Skeletal muscle tissue (tissue), 4 donors: ENCODE measurements around the gene TMSB10. TPM values are rescaled to one million over a fixed set of nuclear protein-coding genes. Genes with fewer than 3 reads are reported as not detected.
"Not testable (repeated sequence)": the region's sequence is repeated elsewhere in the genome, so short reads cannot be mapped to it uniquely, and the experiment has no call there.

Experiments
- H3K27ac ChIP-seq: one replicate; pipeline ENCODE4 v1.7.0; 2013; ENCODE audit warnings: mild to moderate bottlenecking, low read depth, low read length, inconsistent platforms
- H3K27me3 ChIP-seq, 3 donors: one replicate each; pipeline ENCODE4 v1.7.0; 2013; ENCODE audit warnings: low read length in 3 of 3; ENCODE audit not compliant: control insufficient read depth in 3 of 3, insufficient read depth in 3 of 3
- H3K36me3 ChIP-seq, 3 donors: one replicate each; pipeline ENCODE4 v1.7.0; 2013; ENCODE audit warnings: low read length in 3 of 3; ENCODE audit not compliant: control insufficient read depth in 3 of 3, insufficient read depth in 3 of 3
- H3K4me1 ChIP-seq, 3 donors: one replicate each; pipeline ENCODE4 v1.7.0; 2013; ENCODE audit warnings: low read length in 3 of 3, mild to moderate bottlenecking in 3 of 3; ENCODE audit not compliant: control insufficient read depth in 3 of 3, insufficient read depth in 3 of 3
- H3K4me3 ChIP-seq, 3 donors: one replicate each; pipeline ENCODE4 v1.7.0; 2013; ENCODE audit warnings: low read length in 3 of 3
- H3K9ac ChIP-seq, 3 donors: one replicate each; pipeline ENCODE4 v1.7.0; 2013; ENCODE audit warnings: low read length in 3 of 3, mild to moderate bottlenecking in 3 of 3, moderate library complexity in 2 of 3, low read depth in 1 of 3
- H3K9me3 ChIP-seq, 3 donors: one replicate each; pipeline ENCODE4 v1.7.0; 2013; ENCODE audit warnings: low read length in 3 of 3; ENCODE audit not compliant: control insufficient read depth in 3 of 3
- total RNA-seq: library from RNA; depleted of rRNA; stranded (reverse); fragments of >200 nt; gene quantifications from one replicate; pipeline ENCODE4 v1.2.3, GENCODE V29; 2014
- donor health status: Osteomylitis.

TMSB10 gene
- total RNA-seq, 1 donor from 2014 or later = 3,298 TPM

DNA sequence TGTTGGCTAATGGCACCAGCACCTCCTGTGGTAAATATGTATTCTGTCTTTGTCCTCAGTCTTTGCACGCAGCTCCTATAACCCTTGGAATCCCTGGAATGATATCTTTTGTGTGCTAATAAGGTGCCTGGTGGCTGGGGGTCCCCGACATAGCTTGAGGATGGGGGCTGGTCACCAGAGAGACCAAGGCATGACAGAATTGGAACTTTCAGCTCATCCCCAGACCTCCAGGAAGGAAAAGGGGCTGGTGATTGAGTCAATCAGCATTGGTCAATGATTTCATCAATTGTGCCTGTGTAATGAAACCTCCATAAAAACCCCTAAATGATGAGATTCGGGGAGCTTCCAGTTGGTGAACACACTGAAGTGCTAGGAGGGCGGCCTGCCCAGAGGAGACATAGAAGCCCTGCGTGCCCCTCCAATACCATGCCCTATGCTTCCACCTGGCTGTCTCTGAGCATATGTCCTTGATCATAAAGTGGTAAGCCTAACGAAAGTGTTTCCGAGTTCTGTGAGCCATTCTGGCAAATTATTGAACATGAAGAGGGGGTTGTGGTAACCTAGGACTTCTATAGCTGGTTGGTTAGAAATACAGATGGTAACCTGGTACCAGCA is 38.9 kb downstream of the TMSB10 start:
- no peaks in the 10 kb centered on the region for H3K9me3 ChIP-seq

GRCh38 chr2:84945838-84946203 is 40.4 kb downstream of the TMSB10 start:
- not testable (repeated sequence) for H3K27me3 ChIP-seq, H3K36me3 ChIP-seq, H3K27ac ChIP-seq, H3K4me3 ChIP-seq, H3K4me1 ChIP-seq, H3K9ac ChIP-seq, H3K9me3 ChIP-seq

More for the DNA sequence above, 38.9 kb downstream of the TMSB10 start:
- H3K9ac ChIP-seq = no peak overlapping the region
- H3K4me1 ChIP-seq = peaks cover 0 to 4% (median 0%) of the 10 kb centered on the region in 3 donors
- no peak overlapping the region for H3K4me3 ChIP-seq
- H3K27me3 ChIP-seq = no peaks in the 10 kb centered on the region
- no peak overlapping the region for H3K27ac ChIP-seq
- H3K36me3 ChIP-seq = no peaks in the 10 kb centered on the region

GRCh38 chr2:84946204-84947009 is 41.0 kb downstream of the TMSB10 start:
- no peaks in the 10 kb centered on the region for H3K27me3 ChIP-seq
- H3K9ac ChIP-seq = no peak overlapping the region
- no peaks in the 10 kb centered on the region for H3K36me3 ChIP-seq
- H3K27ac ChIP-seq = no peak overlapping the region
- no peak overlapping the region for H3K4me3 ChIP-seq
- no peaks in the 10 kb centered on the region for H3K4me1 ChIP-seq
- H3K9me3 ChIP-seq = no peaks in the 10 kb centered on the region

- no peak overlapping the region for H3K27ac ChIP-seq
Measured at GRCh38 chr2:84947010-84947593, 41.6 kb downstream of the TMSB10 start.

DNA sequence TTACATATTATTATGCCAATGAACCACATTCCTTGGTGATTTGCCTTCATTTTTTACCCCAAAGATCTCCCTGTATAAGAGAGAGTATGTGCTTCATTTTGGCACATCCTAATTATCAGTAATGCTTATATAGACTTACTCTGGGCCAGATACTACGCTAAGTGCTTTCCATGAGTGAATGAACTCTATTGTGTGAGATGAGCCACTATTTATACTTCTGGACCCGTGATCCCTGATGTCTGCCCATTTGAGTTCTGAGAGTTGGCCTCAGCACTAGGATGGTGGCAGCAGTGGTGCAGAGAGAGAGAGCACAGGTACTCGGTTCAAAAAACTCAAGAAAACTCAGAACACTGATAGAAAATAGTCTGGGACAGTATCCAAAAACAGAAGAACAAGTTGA is 48.1 kb downstream of the TMSB10 start:
- no peaks in the 10 kb centered on the region for H3K36me3 ChIP-seq
- no peak overlapping the region for H3K27ac ChIP-seq
- no peak overlapping the region for H3K9ac ChIP-seq
- no peak overlapping the region for H3K4me3 ChIP-seq
- no peaks in the 10 kb centered on the region for H3K9me3 ChIP-seq
- H3K4me1 ChIP-seq = peaks cover 5 to 10% (median 9%) of the 10 kb centered on the region in 3 donors
- H3K27me3 ChIP-seq = no peaks in the 10 kb centered on the region

More at GRCh38 chr2:84947010-84947593, 41.6 kb downstream of the TMSB10 start:
- no peak overlapping the region for H3K4me3 ChIP-seq
- H3K36me3 ChIP-seq = no peaks in the 10 kb centered on the region
- no peaks in the 10 kb centered on the region for H3K9me3 ChIP-seq
- no peaks in the 10 kb centered on the region for H3K27me3 ChIP-seq
- no peaks in the 10 kb centered on the region for H3K4me1 ChIP-seq
- no peak overlapping the region for H3K9ac ChIP-seq

DNA sequence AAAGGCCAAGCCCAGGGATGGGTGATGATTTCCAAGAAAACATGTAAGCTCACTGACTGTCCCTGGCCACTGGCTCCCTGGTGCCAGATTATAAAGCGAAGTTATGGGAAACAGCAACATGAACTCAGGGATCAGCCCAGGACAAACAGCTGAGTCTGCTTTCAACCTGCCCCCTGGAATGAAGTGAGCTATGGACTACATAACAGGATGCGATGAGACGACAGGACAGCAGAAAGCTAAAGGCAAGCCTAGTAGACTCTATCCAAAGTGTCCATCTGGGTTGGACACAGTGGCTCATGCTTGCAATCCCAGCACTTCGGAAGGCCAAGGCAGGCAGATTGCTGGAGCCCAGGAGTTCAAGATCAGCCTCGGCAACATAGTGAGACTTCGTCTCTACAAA is 48.9 kb downstream of the TMSB10 start:
- no peaks in the 10 kb centered on the region for H3K36me3 ChIP-seq
- H3K27ac ChIP-seq = no peak overlapping the region
- H3K4me1 ChIP-seq = peaks cover 5 to 10% (median 10%) of the 10 kb centered on the region in 3 donors
- H3K9me3 ChIP-seq = no peaks in the 10 kb centered on the region
- H3K27me3 ChIP-seq = no peaks in the 10 kb centered on the region
- H3K9ac ChIP-seq = no peak overlapping the region
- H3K4me3 ChIP-seq = no peak overlapping the region

Other genes with a start within 250 kb of the TMSB10 start
- 1.0 TPM for gene TRABD2A, start 24.6 kb upstream of the TMSB10 start, total RNA-seq
- gene KCMF1, start 65.5 kb downstream of the TMSB10 start, total RNA-seq = 12.5 TPM
- gene TCF7L1, start 227.7 kb downstream of the TMSB10 start, total RNA-seq = 8.9 TPM